Endodermal cell (in vitro differentiated cells): ENCODE data around the gene MPRIP. TPM values are rescaled to one million over a fixed set of nuclear protein-coding genes. Genes with fewer than 3 reads are reported as not detected.
A peak's percentile ranks its signal among the peaks of the same experiment; 100 is the strongest.

Experiments used
- DNase-seq: peaks from one replicate; pipeline ENCODE4 v3.0.0-alpha.2; 2017
- H3K27ac ChIP-seq: 2 replicates; pipeline ENCODE4 v1.5.1; 2013; ENCODE audit warnings: mild to moderate bottlenecking, low read depth, low read length, moderate library complexity
- H3K27me3 ChIP-seq: 2 replicates; pipeline ENCODE4 v1.6.1; 2013; ENCODE audit warnings: mild to moderate bottlenecking, low read length, moderate library complexity; ENCODE audit not compliant: insufficient read depth, control insufficient read depth, poor library complexity, severe bottlenecking
- H3K36me3 ChIP-seq: 2 replicates; pipeline ENCODE4 v1.7.0; 2013; ENCODE audit warnings: mild to moderate bottlenecking, low read length, moderate library complexity; ENCODE audit not compliant: control insufficient read depth, insufficient read depth
- H3K4me1 ChIP-seq: one replicate; pipeline ENCODE4 v1.7.0; 2013; ENCODE audit warnings: low read length; ENCODE audit not compliant: control insufficient read depth, insufficient read depth
- H3K4me3 ChIP-seq: 2 replicates; pipeline ENCODE4 v1.5.1; 2013; ENCODE audit warnings: mild to moderate bottlenecking, low read length, moderate library complexity
- H3K9ac ChIP-seq: 2 replicates; pipeline ENCODE4 v1.6.1; 2013; ENCODE audit warnings: mild to moderate bottlenecking, low read length, moderate library complexity; ENCODE audit not compliant: poor library complexity, severe bottlenecking; ENCODE audit errors: extremely low read depth
- H3K9me3 ChIP-seq: 2 replicates; pipeline ENCODE4 v1.6.1; 2013; ENCODE audit warnings: mild to moderate bottlenecking, low read length, moderate library complexity; ENCODE audit not compliant: control insufficient read depth
- H3K27ac Mint-ChIP-seq: 2 replicates; pipeline ENCODE4 v1.8.0; 2020; ENCODE audit warnings: mixed read lengths
- H3K27me3 Mint-ChIP-seq: 2 replicates; pipeline ENCODE4 v1.8.0; 2021; ENCODE audit warnings: mild to moderate bottlenecking, mixed read lengths; ENCODE audit not compliant: insufficient read depth
- H3K36me3 Mint-ChIP-seq: 2 replicates; pipeline ENCODE4 v1.8.0; 2020; ENCODE audit warnings: low read depth, mixed read lengths
- H3K4me1 Mint-ChIP-seq: 2 replicates; pipeline ENCODE4 v1.8.0; 2020; ENCODE audit warnings: mixed read lengths
- H3K4me3 Mint-ChIP-seq: 2 replicates; pipeline ENCODE4 v1.8.0; 2020; ENCODE audit warnings: mild to moderate bottlenecking, moderate library complexity, mixed read lengths
- H3K9me3 Mint-ChIP-seq: 2 replicates; pipeline ENCODE4 v1.8.0; 2020; ENCODE audit warnings: mild to moderate bottlenecking, mixed read lengths
- CTCF ChIP-seq: fragments of 200-600 bp; sonication (generic); conservative IDR thresholded peaks from 2 replicates; pipeline ENCODE4 v1.5.0; 2021; ENCODE audit warnings: antibody characterized with exemption, mild to moderate bottlenecking
- WGBS, 2 experiments: methylation state at CpG; one replicate each; pipeline versions ENCODE4 v1.1.5 to v1.1.7; 2013; ENCODE audit warnings: missing lambda C conversion rate in 2 of 2, mixed read lengths in 1 of 2; ENCODE audit not compliant: insufficient coverage in 1 of 2, insufficient read length in 1 of 2; 5-methylcytosine and 5-hydroxymethylcytosine counted together
- total RNA-seq, 2 donors: library from RNA; stranded (reverse); fragmentation: NEBNext Ultra II Directional in 1 of 2; extraction: Animal tissue kit (Norgen Biotek cat#: 25700) in 1 of 2; gene quantifications; 2 replicates in 1 of 2; 3 replicates in 1 of 2; pipeline ENCODE4 v1.2.1, GENCODE V29; 2021

Gene MPRIP
- total RNA-seq, 2 donors from 2014 or later = 154 to 155 TPM

GRCh38 chr17:17102176-17102575 lies 59.9 kb downstream of the MPRIP start:
- WGBS, 2 experiments = 95 to 97% methylated on average over 2 to 6 of the region's 6 CpGs
- no peak overlapping the region for H3K27ac Mint-ChIP-seq

GRCh38 chr17:17103160-17103559 lies 60.9 kb downstream of the MPRIP start:
- Histone ChIP-seq H3K27me3 (no peaks in the 10 kb centered on the region), H3K4me1 (no peaks in the 10 kb centered on the region), H3K4me3 (no peak overlapping the region), H3K9ac (no peak overlapping the region), H3K9me3 (no peaks in the 10 kb centered on the region), H3K36me3 (peaks cover 4% of the 10 kb centered on the region), H3K27ac (no peak overlapping the region)
- H3K27ac Mint-ChIP-seq = peak overlapping the region; percentile 64
- DNase-seq = no peak
- H3K9me3 Mint-ChIP-seq = no peaks in the 10 kb centered on the region
- peaks cover 1% of the 10 kb centered on the region for H3K36me3 Mint-ChIP-seq
- TF ChIP-seq CTCF = no peak
- WGBS, 2 experiments = 90 to 92% methylated on average over 6 of the region's 6 CpGs
- H3K27me3 Mint-ChIP-seq = no peaks in the 10 kb centered on the region
- peaks cover 9% of the 10 kb centered on the region for H3K4me1 Mint-ChIP-seq
- no peak overlapping the region for H3K4me3 Mint-ChIP-seq

More at GRCh38 chr17:17102176-17102575, 59.9 kb downstream of the MPRIP start:
- Histone ChIP-seq H3K4me3 (no peak overlapping the region), H3K4me1 (no peaks in the 10 kb centered on the region), H3K27ac (no peak overlapping the region), H3K36me3 (peaks cover 11% of the 10 kb centered on the region), H3K27me3 (no peaks in the 10 kb centered on the region), H3K9me3 (no peaks in the 10 kb centered on the region), H3K9ac (no peak overlapping the region)
- no peaks in the 10 kb centered on the region for H3K9me3 Mint-ChIP-seq
- H3K4me1 Mint-ChIP-seq = peaks cover 9% of the 10 kb centered on the region
- H3K27me3 Mint-ChIP-seq = no peaks in the 10 kb centered on the region
- TF ChIP-seq CTCF = no peak
- no peak overlapping the region for H3K4me3 Mint-ChIP-seq
- peaks cover 6% of the 10 kb centered on the region for H3K36me3 Mint-ChIP-seq
- no peak for DNase-seq

GRCh38 chr17:17104036-17104435 lies 61.8 kb downstream of the MPRIP start:
- Histone ChIP-seq H3K4me3 (no peak overlapping the region), H3K4me1 (no peaks in the 10 kb centered on the region), H3K27me3 (no peaks in the 10 kb centered on the region), H3K9me3 (no peaks in the 10 kb centered on the region), H3K36me3 (peaks cover 4% of the 10 kb centered on the region), H3K9ac (no peak overlapping the region), H3K27ac (no peak overlapping the region)
- Mint-ChIP-seq H3K36me3 (peaks cover 1% of the 10 kb centered on the region), H3K27ac (no peak overlapping the region), H3K27me3 (no peaks in the 10 kb centered on the region), H3K4me3 (no peak overlapping the region), H3K9me3 (no peaks in the 10 kb centered on the region), H3K4me1 (peaks cover 9% of the 10 kb centered on the region)
- no peak for TF ChIP-seq CTCF
- 92 to 100% methylated on average over 5 to 6 of the region's 6 CpGs for WGBS, 2 experiments
- DNase-seq = no peak
